GM19035 (cell line): ENCODE measurements around the gene COL4A1.

Experiments used
- ATAC-seq: cut with Tn5 transposase; IDR thresholded peaks from one replicate; pipeline ENCODE4 v1.9.1; 2021; ENCODE audit not compliant: unreplicated experiment

COL4A1 gene

GRCh38 chr13:110176431-110176830, 130.5 kb downstream of the COL4A1 start:
- ATAC-seq, result no peak

GRCh38 chr13:110173247-110173818, 133.6 kb downstream of the COL4A1 start:
- ATAC-seq, result no peak

GRCh38 chr13:110170882-110171281, 136.1 kb downstream of the COL4A1 start:
- no peak for ATAC-seq

- ATAC-seq, result no peak
Observed at GRCh38 chr13:110170020-110170790, 136.8 kb downstream of the COL4A1 start.

- no peak for ATAC-seq
Observed at GRCh38 chr13:110168999-110169933, 137.7 kb downstream of the COL4A1 start.

- ATAC-seq, result no peak
Observed at GRCh38 chr13:110166598-110166997, 140.4 kb downstream of the COL4A1 start.

GRCh38 chr13:110164706-110165105, 142.3 kb downstream of the COL4A1 start:
- no peak for ATAC-seq

- ATAC-seq, result no peak
Observed at GRCh38 chr13:110162866-110163658, 143.9 kb downstream of the COL4A1 start.

GRCh38 chr13:110162053-110162452, 144.9 kb downstream of the COL4A1 start:
- ATAC-seq, result no peak

GRCh38 chr13:110161112-110161882, 145.7 kb downstream of the COL4A1 start:
- no peak for ATAC-seq

GRCh38 chr13:110158226-110158625, 148.7 kb downstream of the COL4A1 start:
- no peak for ATAC-seq

GRCh38 chr13:110157718-110158117, 149.2 kb downstream of the COL4A1 start:
- no peak for ATAC-seq

- ATAC-seq, result no peak
Observed at GRCh38 chr13:110156301-110157049, 150.5 kb downstream of the COL4A1 start.

GRCh38 chr13:110155072-110155471, 151.9 kb downstream of the COL4A1 start:
- no peak for ATAC-seq

GRCh38 chr13:110154410-110154933, 152.5 kb downstream of the COL4A1 start:
- ATAC-seq, result no peak

- no peak for ATAC-seq
Observed at GRCh38 chr13:110152351-110152750, 154.6 kb downstream of the COL4A1 start.

GRCh38 chr13:110151462-110151861, 155.5 kb downstream of the COL4A1 start:
- no peak for ATAC-seq

GRCh38 chr13:110150384-110151101, 156.4 kb downstream of the COL4A1 start:
- ATAC-seq, result no peak
